GM19395 (cell line): ENCODE measurements around the gene TYW5.
"Not testable (repeated sequence)": the region's sequence is repeated elsewhere in the genome, so short reads cannot be mapped to it uniquely, and the experiment has no call there.

Experiments
- ATAC-seq: cut with Tn5 transposase; IDR thresholded peaks from one replicate; pipeline ENCODE4 v1.9.1; 2021; ENCODE audit warnings: mild to moderate bottlenecking, moderate library complexity; ENCODE audit not compliant: unreplicated experiment

The TYW5 gene

DNA sequence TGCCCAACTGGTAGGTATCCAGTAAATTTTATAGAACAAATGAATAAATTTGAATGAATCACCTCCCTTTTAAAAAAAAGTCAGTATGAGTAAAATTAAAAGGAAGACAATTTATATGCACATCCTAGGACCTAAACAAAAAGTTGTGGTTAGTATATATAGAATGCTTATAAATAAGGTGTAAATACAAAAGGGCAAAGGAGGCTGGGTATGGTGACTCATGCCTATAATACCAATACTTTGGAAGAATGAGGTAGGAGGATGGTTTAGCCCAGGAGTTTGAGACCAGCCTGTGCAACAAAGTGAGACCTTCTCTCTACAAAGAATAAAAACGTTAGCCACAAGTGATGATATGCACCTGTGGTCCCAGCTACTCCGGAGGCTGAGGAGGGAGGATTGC, 31.4 kb downstream of the TYW5 start:
- ATAC-seq: no peak

- no peak for ATAC-seq
Observed at GRCh38 chr2:199922856-199923255, 32.4 kb downstream of the TYW5 start.

GRCh38 chr2:199916980-199917379, 38.3 kb downstream of the TYW5 start:
- ATAC-seq: no peak

GRCh38 chr2:199914372-199914958, 40.8 kb downstream of the TYW5 start:
- no peak for ATAC-seq

- ATAC-seq: not testable (repeated sequence)
Observed at GRCh38 chr2:199912553-199913114, 42.7 kb downstream of the TYW5 start.

GRCh38 chr2:199911877-199912161, 43.5 kb downstream of the TYW5 start:
- no peak for ATAC-seq

GRCh38 chr2:199911052-199911876, 44.0 kb downstream of the TYW5 start, which contains the start of gene C2orf69:
TSS of gene C2orf69 (plus strand) at chr2:199911293. CDS start at chr2:199911439, 146 bp downstream.
- ATAC-seq: peak; percentile 87

- peak; percentile 0 for ATAC-seq
Observed at GRCh38 chr2:199910338-199911051, 44.8 kb downstream of the TYW5 start.

DNA sequence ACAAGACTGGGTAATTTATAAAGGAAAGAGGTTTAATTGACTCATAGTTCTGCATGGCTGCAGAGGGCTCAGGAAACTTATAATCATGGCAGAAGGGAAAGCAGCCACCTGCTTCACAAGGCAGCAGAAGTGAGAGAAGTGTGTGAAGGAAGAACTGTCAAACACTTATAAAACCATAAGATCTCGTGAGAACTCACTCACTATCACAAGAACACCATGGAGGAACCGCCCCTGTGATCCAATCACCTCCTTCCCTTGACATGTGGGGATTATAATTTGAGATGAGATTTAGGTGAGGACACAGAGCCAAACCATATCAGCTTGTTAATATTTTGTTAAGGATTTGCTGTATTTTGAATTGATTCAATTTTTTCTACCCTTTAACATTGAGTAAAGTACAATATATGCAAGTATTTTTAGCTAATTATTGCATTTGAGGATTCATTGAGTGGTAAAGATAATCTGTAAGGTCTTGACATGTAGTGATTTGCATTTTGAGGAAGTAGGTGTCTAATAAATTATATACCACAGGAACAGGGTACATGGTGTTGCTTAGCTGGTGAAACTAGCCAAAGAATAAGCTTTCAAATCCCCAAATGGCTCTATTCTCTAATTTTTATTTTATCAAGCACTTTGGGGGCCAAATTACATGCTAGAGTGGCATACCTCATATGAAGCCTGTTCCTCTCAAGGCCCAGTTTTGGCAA, 48.1 kb downstream of the TYW5 start:
- ATAC-seq: no peak

- ATAC-seq: no peak
Observed at GRCh38 chr2:199903111-199903510, 52.2 kb downstream of the TYW5 start.

- no peak for ATAC-seq
Observed at GRCh38 chr2:199902486-199903110, 52.7 kb downstream of the TYW5 start.

- no peak for ATAC-seq
Observed at GRCh38 chr2:199901942-199902341, 53.3 kb downstream of the TYW5 start.

DNA sequence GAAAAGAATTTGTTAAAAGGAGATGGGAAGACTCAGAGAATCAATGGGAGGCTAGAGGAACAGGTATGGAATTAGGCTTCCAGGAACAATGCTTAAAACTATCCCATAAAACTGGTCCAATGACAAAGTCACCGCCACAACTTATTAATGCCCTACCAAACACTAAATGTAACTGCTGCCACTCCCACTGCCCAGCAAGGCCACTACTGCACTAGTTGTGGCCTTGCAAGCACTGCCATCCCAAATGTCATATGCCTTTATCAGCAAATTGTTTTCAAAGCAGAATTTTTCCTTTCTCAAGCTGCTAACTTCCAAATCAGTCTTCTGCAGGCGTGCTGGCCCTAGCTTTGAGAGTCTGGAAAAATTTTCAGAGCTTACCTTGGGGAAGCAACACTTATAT, 58.7 kb downstream of the TYW5 start:
- no peak for ATAC-seq

GRCh38 chr2:199895406-199895805, 59.9 kb downstream of the TYW5 start:
- ATAC-seq: no peak

DNA sequence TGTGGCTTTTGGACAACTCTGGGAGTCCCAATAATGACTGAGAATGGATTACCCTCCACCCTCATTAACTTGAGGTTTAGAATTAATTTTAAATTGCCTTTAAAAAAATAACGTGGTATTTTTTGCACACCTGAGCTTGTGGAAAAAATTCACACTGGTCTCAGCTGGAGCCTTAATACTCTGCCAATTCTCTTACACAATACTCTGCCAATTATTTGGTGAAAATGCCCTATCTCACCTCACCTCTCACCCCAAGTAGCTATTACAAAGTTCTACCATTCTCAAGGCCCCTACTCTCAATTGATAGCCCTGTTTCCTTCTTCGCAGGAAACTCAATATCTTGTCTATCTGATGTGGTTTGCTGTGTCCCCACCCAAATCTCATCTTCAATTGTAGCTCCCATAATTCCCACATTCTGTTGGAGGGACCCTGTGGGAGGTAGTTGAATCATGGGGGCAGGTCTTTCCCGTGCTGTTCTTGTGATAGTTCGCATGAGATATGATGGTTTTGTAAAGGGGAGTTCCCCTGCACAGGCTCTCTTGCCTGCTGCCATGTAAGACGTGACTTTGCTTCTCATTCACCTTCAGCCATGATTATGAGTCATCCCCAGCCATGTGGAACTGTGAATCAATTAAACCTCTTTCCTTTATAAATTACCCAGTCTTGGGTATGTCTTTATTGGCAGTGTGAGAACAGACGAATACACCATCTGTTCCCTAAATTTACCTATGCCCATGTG, 71.6 kb downstream of the TYW5 start:
- ATAC-seq: no peak

GRCh38 chr2:199882667-199883066, 72.6 kb downstream of the TYW5 start:
- ATAC-seq: no peak
